ENCODE data around the gene ACAN. TPM values are rescaled to one million over a fixed set of nuclear protein-coding genes. Genes with fewer than 3 reads are reported as not detected.

Gene ACAN
- total RNA-seq, 1 experiment from 2014 or later: 0.50 TPM

DNA sequence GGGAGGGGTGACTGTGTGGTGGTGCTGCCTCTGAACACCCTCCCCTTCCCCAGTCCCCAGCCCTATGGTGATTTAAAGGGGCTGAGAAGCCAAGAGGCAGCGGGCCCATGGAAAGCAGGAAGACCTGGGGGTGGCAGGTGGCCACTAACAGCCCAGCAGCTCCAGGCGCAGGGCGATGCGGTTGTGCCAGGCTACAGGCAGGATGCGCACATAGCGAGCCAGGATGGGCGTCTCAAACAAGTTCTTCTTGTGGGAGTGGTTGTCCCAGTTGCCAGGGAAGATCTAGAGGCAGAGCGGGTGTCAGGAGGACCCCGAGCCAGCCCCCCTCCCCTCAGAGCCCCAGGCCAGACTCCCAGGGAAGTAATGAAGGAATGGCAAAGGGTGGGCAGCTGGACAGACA, 96.0 kb downstream of the ACAN start:
- Histone ChIP-seq H3K4me2 (ENCODE audit: insufficient read depth, insufficient read length, low read length) (no peak overlapping the region), H3K4me1 (ENCODE audit: insufficient read depth, low read length) (peaks cover 11% of the 10 kb centered on the region; the same call in 1 of the 2 replicates), H2BK120ac (ENCODE audit: low read depth, low read length, poor library complexity, severe bottlenecking) (no peak overlapping the region), H3K79me1 (ENCODE audit: insufficient read depth, low read depth, low read length, poor library complexity, severe bottlenecking) (no peaks in the 10 kb centered on the region), H3K14ac (ENCODE audit: insufficient read depth, low read length) (no peak overlapping the region), H4K8ac (replicated peaks; ENCODE audit: insufficient read length, low read depth, low read length) (no peak overlapping the region), H3K9ac (ENCODE audit: extremely low read depth, insufficient read length, low read length) (no peak overlapping the region), H3K27me3 (ENCODE audit: insufficient read depth, low read length) (no peaks in the 10 kb centered on the region), H3K27ac (ENCODE audit: insufficient read length, low read depth, low read length) (no peak overlapping the region), H4K5ac (ENCODE audit: insufficient read length, low read depth, low read length) (no peak overlapping the region), H4K20me1 (ENCODE audit: control insufficient read depth, insufficient read depth, insufficient read length) (no peaks in the 10 kb centered on the region), H2AK5ac (ENCODE audit: insufficient read length, low read length) (no peak overlapping the region), H3K18ac (ENCODE audit: insufficient read length, low read depth, low read length) (no peak overlapping the region), H4K91ac (ENCODE audit: insufficient read length, low read depth, low read length) (no peak overlapping the region), H2BK15ac (ENCODE audit: low read depth, low read length) (no peak overlapping the region), H3K23me2 (ENCODE audit: insufficient read length, low read depth, low read length, poor library complexity, severe bottlenecking) (peaks cover 18% of the 10 kb centered on the region), H2AFZ (ENCODE audit: low read length) (no peak overlapping the region), H2BK12ac (ENCODE audit: insufficient read length, low read depth, low read length) (no peak overlapping the region), H3K56ac (ENCODE audit: insufficient read length, low read depth, low read length) (no peak overlapping the region), H3K79me2 (ENCODE audit: insufficient read depth, low read length) (no peaks in the 10 kb centered on the region), H2BK20ac (ENCODE audit: low read depth, low read length, poor library complexity, severe bottlenecking) (no peak overlapping the region), H3K4ac (ENCODE audit: low read depth, low read length) (no peak overlapping the region), H3K23ac (ENCODE audit: insufficient read length, low read depth, low read length) (no peak overlapping the region), H2BK5ac (ENCODE audit: insufficient read length, low read length) (no peak overlapping the region), H3K9me3 (ENCODE audit: control insufficient read depth, low read depth, low read length) (no peaks in the 10 kb centered on the region), H3T11ph (ENCODE audit: low read length) (no peak overlapping the region)
- Mint-ChIP-seq H3K27me3 (ENCODE audit: low read depth) (peaks cover 9% of the 10 kb centered on the region), H3K4me3 (no peak overlapping the region), H3K9me3 (no peaks in the 10 kb centered on the region), H3K36me3 (ENCODE audit: insufficient read depth in 1 of 3, low read depth in 3 of 3) (peaks cover 50 to 67% (median 66%) of the 10 kb centered on the region in 3 experiments), H3K27ac (peak overlapping the region in 1 of 3 experiments; percentile 96; a peak in 2 of 7 replicates), H3K4me1 (peaks cover 33 to 74% of the 10 kb centered on the region in 2 experiments)
- TF ChIP-seq, protein P1, sequence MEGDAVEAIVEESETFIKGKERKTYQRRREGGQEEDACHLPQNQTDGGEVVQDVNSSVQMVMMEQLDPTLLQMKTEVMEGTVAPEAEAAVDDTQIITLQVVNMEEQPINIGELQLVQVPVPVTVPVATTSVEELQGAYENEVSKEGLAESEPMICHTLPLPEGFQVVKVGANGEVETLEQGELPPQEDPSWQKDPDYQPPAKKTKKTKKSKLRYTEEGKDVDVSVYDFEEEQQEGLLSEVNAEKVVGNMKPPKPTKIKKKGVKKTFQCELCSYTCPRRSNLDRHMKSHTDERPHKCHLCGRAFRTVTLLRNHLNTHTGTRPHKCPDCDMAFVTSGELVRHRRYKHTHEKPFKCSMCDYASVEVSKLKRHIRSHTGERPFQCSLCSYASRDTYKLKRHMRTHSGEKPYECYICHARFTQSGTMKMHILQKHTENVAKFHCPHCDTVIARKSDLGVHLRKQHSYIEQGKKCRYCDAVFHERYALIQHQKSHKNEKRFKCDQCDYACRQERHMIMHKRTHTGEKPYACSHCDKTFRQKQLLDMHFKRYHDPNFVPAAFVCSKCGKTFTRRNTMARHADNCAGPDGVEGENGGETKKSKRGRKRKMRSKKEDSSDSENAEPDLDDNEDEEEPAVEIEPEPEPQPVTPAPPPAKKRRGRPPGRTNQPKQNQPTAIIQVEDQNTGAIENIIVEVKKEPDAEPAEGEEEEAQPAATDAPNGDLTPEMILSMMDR (conservative IDR thresholded peaks at IDR 0.05): no peak
- DNase-seq: no peak
- no CpG with 5 or more reads among the region's 9 CpGs for WGBS (ENCODE audit: extremely low coverage, insufficient read length, low lambda C conversion rate)
